Activated CD4-positive, alpha-beta T cell treated with anti-CD3 and anti-CD28 coated beads for 1 hour (primary cell): ENCODE data around the gene GTF2F1.
"Not testable (repeated sequence)": the region's sequence is repeated elsewhere in the genome, so short reads cannot be mapped to it uniquely, and the experiment has no call there.

Experiments
- DNase-seq: peaks from one replicate; pipeline ENCODE4 v3.0.0-alpha.2; 2020

The GTF2F1 gene

DNA sequence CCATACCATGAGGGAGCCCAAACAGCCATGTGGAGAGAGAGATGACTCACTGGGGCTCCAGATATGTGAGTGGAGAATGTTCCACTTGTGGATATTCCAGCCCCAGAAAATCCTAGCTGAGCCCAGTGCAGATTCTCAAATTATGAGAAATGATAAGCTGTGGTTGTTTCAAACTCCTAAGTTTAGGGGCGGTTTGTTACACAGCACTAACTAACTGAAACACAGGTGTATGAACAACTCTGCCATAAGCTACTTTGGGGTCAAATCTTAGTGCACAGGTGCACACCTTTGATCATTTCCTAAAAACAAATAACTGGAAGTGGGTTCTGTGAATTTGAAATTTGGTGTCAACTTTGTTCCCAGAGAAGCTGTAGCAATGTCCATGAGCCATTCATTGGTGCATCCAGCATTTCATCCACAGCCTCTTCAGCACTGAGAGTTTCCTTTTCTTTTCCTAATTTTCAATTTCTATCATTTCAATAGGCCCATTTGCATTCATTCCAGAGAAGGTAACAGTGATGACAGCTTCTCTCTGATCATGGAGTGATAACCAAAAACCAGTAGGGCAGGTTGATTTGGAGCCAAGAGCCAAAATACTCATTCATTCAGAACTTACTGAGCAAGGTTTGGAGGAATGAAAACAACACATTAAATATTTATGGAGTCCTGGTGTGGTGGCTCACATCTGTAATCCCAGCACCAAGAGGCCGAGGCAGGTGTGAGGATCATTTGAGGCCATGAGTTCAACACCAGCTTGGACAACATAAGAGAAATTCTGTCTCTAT lies 40.4 kb downstream of the GTF2F1 start:
- no peak for DNase-seq

DNA sequence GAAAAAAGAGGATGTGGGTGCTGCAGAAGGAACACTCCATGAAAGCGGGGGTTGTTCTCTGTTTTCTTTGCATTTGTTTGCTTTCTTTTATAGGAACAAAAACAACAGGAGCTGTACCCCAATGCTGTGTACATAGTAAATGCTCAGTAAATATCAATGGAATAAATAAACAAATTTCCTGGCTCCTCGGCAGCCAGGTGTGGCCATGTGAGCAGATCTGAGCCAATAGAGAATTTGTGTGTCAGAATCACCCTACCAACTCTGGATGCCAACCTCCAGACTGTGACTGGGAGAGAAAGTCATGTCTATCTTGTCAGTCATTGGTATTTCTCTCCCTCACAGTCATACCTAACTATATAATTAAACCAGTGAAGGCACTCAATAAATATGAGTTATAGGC lies 42.3 kb downstream of the GTF2F1 start:
- DNase-seq = no peak

DNA sequence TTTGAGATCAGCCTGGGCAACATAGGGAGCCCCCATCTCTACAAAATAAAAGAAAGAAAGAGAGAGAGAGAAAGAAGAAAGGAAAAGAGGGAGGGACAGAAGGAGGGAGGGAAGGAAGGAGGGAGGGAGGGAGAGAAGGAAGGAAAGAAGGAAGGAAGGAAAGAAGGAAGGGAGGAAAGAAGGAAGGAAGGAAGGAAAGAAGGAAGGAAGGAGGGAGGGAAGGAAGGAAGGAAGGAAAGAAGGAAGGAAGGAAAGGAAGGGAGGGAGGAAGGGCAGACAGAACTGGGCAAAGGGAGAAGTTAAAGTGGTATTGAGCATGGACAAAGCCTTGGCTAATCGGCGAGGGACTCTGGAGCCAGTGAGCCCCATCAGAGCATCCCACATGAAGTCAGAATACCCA lies 43.7 kb downstream of the GTF2F1 start:
- DNase-seq = not testable (repeated sequence)

DNA sequence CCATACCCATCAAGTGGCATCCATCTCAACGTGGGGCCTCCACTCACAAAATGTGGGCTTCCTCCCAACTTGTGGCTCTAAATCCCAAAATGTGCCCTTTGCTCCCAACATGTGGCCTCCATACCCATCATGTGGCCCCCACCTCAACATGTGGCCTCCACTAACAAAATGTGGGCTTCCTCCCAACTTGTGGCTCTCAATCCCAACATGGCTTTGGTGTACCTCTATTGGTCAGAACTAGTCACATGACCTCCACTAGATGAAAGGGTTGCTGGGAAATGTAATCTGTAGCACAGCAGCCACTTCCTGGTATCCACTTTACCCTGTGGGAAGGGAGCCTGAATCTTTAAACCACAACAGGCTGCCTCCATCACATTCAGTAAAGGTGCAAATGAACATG lies 49.5 kb downstream of the GTF2F1 start:
- DNase-seq = no peak

DNA sequence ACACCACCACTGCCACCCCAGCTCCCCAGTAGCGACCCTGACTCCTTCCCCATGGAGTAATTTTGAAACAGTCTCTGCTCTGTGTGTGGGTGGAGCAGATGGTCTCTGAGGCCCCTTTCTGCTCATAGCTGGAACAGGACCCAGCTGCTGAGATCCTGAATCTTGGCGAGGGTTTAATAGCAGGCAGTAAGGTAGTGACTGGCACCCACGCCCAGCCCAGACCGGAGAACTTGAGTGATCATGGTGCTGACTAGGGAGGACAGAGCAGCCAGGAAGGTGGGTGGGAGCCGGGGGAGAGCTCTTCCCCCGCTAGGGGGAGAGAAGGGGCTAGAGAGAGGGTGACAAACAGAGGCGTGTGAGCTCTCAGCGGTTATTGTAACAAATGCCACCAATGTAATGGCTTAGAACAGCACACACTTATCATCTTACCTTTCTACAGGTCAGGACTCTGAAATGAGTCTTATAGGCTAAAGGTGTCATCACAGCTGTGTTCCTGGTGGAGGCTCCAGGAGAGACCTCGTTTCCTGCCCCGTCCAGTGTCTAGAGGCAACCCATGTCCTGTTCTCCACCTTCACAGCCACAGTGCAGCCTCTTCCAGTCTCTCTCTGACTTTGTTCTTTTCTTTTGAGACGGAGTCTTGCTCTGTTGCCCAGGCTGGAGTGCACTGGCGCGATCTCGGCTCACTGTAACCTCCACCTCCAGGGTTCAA lies 52.3 kb downstream of the GTF2F1 start:
- DNase-seq = no peak

DNA sequence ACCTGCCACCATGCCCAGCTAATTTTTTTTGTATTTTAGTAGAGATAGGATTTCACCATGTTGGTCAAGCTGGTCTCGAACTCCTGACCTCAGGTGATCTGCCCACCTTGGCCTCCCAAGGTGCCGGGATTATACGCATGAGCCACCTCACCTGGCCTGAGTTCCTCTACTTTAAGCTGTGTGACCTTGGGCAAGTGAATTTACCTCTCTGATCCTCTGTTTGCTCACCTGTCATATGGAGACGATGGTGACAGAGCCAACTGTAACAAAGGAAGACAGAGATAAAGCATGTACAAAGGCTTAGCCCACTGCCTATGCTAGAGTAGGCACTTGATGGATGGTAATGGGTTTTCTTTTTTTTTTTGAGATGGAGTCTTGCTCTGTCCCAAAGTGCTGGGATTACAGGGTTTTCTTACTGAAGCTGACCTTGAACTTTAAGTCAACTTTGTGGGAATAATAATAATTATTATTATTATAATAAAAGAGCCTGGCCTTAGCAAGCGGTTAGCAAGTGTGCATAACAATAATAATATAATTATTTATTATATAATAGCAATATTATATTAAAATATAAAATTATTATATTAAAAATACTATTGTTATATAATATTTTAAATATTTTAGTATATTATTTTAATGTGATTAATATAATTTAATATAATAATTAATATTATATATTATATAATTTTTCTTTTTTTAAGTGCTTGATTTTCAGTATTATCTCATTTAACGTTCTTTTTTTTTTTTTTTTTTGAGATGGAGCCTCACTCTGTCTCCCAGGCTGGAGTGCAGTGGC lies 58.3 kb downstream of the GTF2F1 start:
- no peak for DNase-seq

DNA sequence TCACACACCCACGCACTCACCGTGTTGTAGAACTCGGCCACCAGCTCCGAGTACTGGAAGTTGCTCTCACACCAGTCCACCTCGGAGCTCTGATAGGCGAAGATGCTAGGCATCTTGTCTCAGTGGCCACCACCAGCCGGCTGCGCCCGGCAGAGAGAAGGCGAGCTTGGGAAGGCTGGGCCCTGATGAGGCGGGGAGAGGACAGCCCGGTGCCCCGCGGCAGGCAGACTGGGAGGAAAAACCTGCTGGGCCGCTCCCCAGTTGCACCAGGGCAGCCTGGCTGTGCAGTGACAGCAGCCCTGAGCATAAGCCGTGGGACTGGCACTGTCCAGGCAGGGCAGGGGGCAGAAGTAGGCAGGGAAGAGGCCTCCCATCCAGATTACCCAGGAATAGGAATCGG lies 59.5 kb downstream of the GTF2F1 start, which contains the start of gene ACER1:
ACER1 (minus strand) TSS at position 174 of the 400 bp plus-strand sequence; CDS start at position 113, 61 bp downstream.
- no peak for DNase-seq
